ENCODE results near the gene FAM234A. TPM values are rescaled to one million over a fixed set of nuclear protein-coding genes. Genes with fewer than 3 reads are reported as not detected.
"Not testable (repeated sequence)": the region's sequence is repeated elsewhere in the genome, so short reads cannot be mapped to it uniquely, and the experiment has no call there.

Gene FAM234A
- total and polyA plus RNA-seq, 2 donors (not counting 1 experiment from before 2014, with no cell fraction given) = 64.8 to 68.5 TPM

DNA sequence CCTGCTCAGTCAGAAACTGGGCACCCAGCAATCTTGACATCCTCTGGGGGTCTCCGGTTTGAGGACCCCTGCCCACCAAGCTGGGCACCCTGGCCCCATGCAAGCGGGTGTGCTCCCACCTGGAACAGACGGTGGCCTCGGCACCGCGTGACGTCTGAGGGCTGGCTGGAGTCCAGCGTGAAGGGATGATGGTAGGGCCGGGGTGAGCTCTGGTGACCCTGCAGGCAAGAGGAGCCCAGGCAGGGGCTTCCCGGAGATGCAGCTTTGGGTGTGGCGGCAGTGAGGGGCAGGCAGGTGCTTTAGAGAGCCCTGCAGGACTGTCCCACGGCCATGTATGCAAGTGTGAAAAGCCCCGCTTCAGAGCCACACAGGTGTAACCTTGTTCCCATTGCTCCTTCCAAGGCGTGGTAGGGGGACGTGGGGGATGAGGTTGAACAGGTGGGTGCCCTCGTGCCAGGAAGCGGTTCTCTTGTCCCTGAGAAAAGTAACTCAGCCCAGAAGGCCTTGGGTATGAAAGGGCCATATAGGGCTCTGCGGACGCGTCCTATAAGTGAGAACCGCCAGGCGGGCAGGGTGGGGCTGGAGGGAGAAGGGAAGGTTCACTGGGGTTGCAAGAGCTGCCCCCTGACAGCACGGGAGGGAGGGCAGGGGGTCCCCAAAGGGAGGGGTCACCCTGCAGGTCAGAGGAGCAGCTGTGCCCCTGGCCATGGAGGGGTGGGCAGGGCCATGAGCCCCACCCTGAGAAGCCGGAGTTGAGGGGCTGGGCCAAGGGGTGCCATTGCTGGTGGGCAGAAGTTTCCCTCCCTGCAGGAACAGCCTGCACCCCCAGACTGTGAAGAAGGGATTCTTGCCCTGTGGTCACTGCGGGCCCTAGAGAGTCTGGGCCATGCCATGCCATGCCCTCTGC lies 31.9 kb downstream of the FAM234A start:
- no peak overlapping the region for H3K9ac ChIP-seq (ENCODE audit: insufficient read depth, low read length)
- no peaks in the 10 kb centered on the region for H3K27me3 ChIP-seq (ENCODE audit: control insufficient read depth, insufficient read depth, low read length)
- no peak overlapping the region for H3K27ac ChIP-seq (ENCODE audit: insufficient read depth, low read length)
- no peak overlapping the region for H3K4me3 ChIP-seq (replicated peaks in 1 of 4; ENCODE audit: control extremely low read depth in 1 of 4, insufficient read depth in 1 of 4, low read depth in 3 of 4, low read length in 4 of 4)
- no peaks in the 10 kb centered on the region for H4K20me1 ChIP-seq (ENCODE audit: control insufficient read depth, extremely low read depth, insufficient read depth, low read length)
- H3K4me1 ChIP-seq (ENCODE audit: control insufficient read depth, extremely low read depth, insufficient read depth, low read length) = no peaks in the 10 kb centered on the region
- no peak overlapping the region for H2AFZ ChIP-seq (ENCODE audit: low read length)
- TF ChIP-seq, protein P1, sequence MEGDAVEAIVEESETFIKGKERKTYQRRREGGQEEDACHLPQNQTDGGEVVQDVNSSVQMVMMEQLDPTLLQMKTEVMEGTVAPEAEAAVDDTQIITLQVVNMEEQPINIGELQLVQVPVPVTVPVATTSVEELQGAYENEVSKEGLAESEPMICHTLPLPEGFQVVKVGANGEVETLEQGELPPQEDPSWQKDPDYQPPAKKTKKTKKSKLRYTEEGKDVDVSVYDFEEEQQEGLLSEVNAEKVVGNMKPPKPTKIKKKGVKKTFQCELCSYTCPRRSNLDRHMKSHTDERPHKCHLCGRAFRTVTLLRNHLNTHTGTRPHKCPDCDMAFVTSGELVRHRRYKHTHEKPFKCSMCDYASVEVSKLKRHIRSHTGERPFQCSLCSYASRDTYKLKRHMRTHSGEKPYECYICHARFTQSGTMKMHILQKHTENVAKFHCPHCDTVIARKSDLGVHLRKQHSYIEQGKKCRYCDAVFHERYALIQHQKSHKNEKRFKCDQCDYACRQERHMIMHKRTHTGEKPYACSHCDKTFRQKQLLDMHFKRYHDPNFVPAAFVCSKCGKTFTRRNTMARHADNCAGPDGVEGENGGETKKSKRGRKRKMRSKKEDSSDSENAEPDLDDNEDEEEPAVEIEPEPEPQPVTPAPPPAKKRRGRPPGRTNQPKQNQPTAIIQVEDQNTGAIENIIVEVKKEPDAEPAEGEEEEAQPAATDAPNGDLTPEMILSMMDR (conservative IDR thresholded peaks at IDR 0.05 in 1 of 2, IDR thresholded peaks at IDR 0.05 in 1 of 2; ENCODE audit: low read depth in 1 of 2, low read length in 2 of 2) = no peak
- TF ChIP-seq EZH2 (IDR thresholded peaks at IDR 0.05; ENCODE audit: low read length, missing control alignments) = no peak
- DNase-seq (ENCODE audit: low read depth in 2 of 2) = no peak
- H3K36me3 ChIP-seq (ENCODE audit: control insufficient read depth, insufficient read depth, low read length) = peaks cover 2% of the 10 kb centered on the region
- H3K9me3 ChIP-seq (ENCODE audit: control insufficient read depth, insufficient read depth, low read depth, low read length) = no peaks in the 10 kb centered on the region
- H3K4me2 ChIP-seq (ENCODE audit: extremely low read depth, insufficient read depth, low read length) = no peak overlapping the region
- no peaks in the 10 kb centered on the region for H3K79me2 ChIP-seq (ENCODE audit: control insufficient read depth, insufficient read depth, low read length)

DNA sequence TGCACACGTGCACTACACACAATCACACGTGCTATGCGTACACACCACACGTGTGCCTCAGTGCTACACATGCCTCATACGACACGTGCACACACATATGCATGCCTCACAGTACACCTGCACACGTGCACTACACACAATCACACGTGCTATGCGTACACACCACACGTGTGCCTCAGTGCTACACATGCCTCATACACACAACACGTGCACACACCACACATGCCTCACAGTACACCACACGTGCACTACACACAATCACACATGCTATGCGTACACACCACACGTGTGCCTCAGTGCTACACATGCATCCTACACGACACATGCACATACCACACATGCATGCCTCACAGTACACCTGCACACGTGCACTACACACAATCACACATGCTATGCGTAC lies 32.9 kb downstream of the FAM234A start:
- not testable (repeated sequence) for H4K20me1 ChIP-seq (ENCODE audit: control insufficient read depth, extremely low read depth, insufficient read depth, low read length); H3K4me3 ChIP-seq (replicated peaks in 1 of 4; ENCODE audit: control extremely low read depth in 1 of 4, insufficient read depth in 1 of 4, low read depth in 3 of 4, low read length in 4 of 4); H3K9me3 ChIP-seq (ENCODE audit: control insufficient read depth, insufficient read depth, low read depth, low read length); H3K27ac ChIP-seq (ENCODE audit: insufficient read depth, low read length); DNase-seq (ENCODE audit: low read depth in 2 of 2); H3K27me3 ChIP-seq (ENCODE audit: control insufficient read depth, insufficient read depth, low read length); H3K79me2 ChIP-seq (ENCODE audit: control insufficient read depth, insufficient read depth, low read length); H3K4me1 ChIP-seq (ENCODE audit: control insufficient read depth, extremely low read depth, insufficient read depth, low read length); H2AFZ ChIP-seq (ENCODE audit: low read length); H3K4me2 ChIP-seq (ENCODE audit: extremely low read depth, insufficient read depth, low read length); H3K9ac ChIP-seq (ENCODE audit: insufficient read depth, low read length); H3K36me3 ChIP-seq (ENCODE audit: control insufficient read depth, insufficient read depth, low read length)

DNA sequence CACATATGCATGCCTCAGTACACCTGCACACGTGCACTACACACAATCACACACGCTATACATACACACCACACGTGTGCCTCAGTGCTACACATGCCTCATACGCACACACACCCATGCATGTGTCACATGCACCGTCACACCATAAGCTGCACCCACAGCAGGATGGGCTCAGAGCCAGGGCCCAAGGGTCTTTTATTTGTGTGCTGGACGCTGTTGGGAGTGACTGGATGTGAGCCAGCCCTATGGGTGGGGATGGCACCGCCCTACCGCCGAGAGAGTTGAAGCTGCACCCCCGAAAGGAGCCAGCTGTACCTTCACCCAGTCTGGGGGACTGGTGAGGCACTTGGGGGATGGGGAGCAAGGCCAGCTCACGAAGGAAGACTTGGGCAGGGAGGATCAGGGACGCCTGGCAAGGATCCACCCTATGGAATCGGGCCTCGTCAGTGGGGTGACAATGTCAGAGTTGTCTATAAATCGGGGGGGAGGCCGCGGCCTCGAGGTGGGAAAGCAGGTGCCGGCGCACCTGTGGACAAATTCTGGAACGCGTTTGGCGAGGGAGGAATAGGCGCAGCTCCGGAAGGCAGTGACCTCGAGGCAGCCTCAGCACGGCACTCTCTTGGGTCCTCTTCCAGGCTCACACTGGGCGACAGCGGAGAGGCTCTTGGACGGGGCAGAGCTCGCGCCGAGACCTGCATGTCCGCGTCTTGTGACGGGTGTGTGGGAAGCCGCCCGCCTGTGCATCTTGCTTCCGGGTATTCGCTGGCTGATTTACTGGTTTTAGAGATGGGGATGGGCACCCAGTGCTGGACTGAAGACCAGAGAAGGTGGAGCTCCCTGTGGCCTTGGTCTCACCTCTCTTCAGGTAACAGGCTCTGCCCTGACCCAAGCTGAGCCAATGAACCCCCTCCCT lies 33.8 kb downstream of the FAM234A start:
- H3K27ac ChIP-seq (ENCODE audit: insufficient read depth, low read length) = no peak overlapping the region
- H3K4me3 ChIP-seq (replicated peaks in 1 of 4; ENCODE audit: control extremely low read depth in 1 of 4, insufficient read depth in 1 of 4, low read depth in 3 of 4, low read length in 4 of 4) = no peak overlapping the region
- no peaks in the 10 kb centered on the region for H3K4me1 ChIP-seq (ENCODE audit: control insufficient read depth, extremely low read depth, insufficient read depth, low read length)
- H4K20me1 ChIP-seq (ENCODE audit: control insufficient read depth, extremely low read depth, insufficient read depth, low read length) = no peaks in the 10 kb centered on the region
- H3K4me2 ChIP-seq (ENCODE audit: extremely low read depth, insufficient read depth, low read length) = no peak overlapping the region
- H3K36me3 ChIP-seq (ENCODE audit: control insufficient read depth, insufficient read depth, low read length) = no peaks in the 10 kb centered on the region
- H3K9ac ChIP-seq (ENCODE audit: insufficient read depth, low read length) = no peak overlapping the region
- no peak for DNase-seq (ENCODE audit: low read depth in 2 of 2)
- no peaks in the 10 kb centered on the region for H3K9me3 ChIP-seq (ENCODE audit: control insufficient read depth, insufficient read depth, low read depth, low read length)
- H3K27me3 ChIP-seq (ENCODE audit: control insufficient read depth, insufficient read depth, low read length) = no peaks in the 10 kb centered on the region
- no peak overlapping the region for H2AFZ ChIP-seq (ENCODE audit: low read length)
- H3K79me2 ChIP-seq (ENCODE audit: control insufficient read depth, insufficient read depth, low read length) = no peaks in the 10 kb centered on the region
- no peak for TF ChIP-seq EZH2 (IDR thresholded peaks at IDR 0.05; ENCODE audit: low read length, missing control alignments)
- TF ChIP-seq, protein P1 (conservative IDR thresholded peaks at IDR 0.05 in 1 of 2, IDR thresholded peaks at IDR 0.05 in 1 of 2; ENCODE audit: low read depth in 1 of 2, low read length in 2 of 2) = no peak
